Gastrocnemius medialis (tissue), 4 donors: ENCODE data around the gene PPP1R12A.

ENCODE experiments used
- CTCF ChIP-seq, 5 experiments: fragments of 450-650 bp in 3 of 5; fragments of 200-600 bp in 2 of 5; sonication (generic) in 2 of 5; IDR thresholded peaks in 4 of 5; conservative IDR thresholded peaks in 1 of 5; 1 replicate in 4 of 5; 2 replicates in 1 of 5; pipeline ENCODE4 v1.5.1; 2016 to 2019; ENCODE audit warnings: antibody characterized with exemption in 5 of 5, mild to moderate bottlenecking in 3 of 5, moderate library complexity in 3 of 5
- POLR2A ChIP-seq, 2 donors: fragments of 450-650 bp; IDR thresholded peaks; one replicate each; pipeline ENCODE4 v1.6.1; 2017; ENCODE audit warnings: antibody characterized with exemption in 2 of 2, mild to moderate bottlenecking in 2 of 2, moderate library complexity in 2 of 2

- no peak for TF ChIP-seq CTCF (IDR thresholded peaks at IDR 0.05 in 4 of 5, conservative IDR thresholded peaks at IDR 0.05 in 1 of 5)
- TF ChIP-seq POLR2A (IDR thresholded peaks at IDR 0.05): no peak
Observed at GRCh38 chr12:79847417-79847816, 87.5 kb downstream of the PPP1R12A start.
